GM12872 (cell line): ENCODE data around the gene TBX6.
A peak's percentile ranks its signal among the peaks of the same experiment; 100 is the strongest.

ENCODE experiments used
- TF ChIP-seq, protein P1 (sequence below): IDR thresholded peaks from 3 replicates; pipeline ENCODE4 v1.5.1; 2011; ENCODE audit warnings: low read depth, mild to moderate bottlenecking, low read length, moderate library complexity; ENCODE audit not compliant: insufficient read depth

The TBX6 gene

DNA sequence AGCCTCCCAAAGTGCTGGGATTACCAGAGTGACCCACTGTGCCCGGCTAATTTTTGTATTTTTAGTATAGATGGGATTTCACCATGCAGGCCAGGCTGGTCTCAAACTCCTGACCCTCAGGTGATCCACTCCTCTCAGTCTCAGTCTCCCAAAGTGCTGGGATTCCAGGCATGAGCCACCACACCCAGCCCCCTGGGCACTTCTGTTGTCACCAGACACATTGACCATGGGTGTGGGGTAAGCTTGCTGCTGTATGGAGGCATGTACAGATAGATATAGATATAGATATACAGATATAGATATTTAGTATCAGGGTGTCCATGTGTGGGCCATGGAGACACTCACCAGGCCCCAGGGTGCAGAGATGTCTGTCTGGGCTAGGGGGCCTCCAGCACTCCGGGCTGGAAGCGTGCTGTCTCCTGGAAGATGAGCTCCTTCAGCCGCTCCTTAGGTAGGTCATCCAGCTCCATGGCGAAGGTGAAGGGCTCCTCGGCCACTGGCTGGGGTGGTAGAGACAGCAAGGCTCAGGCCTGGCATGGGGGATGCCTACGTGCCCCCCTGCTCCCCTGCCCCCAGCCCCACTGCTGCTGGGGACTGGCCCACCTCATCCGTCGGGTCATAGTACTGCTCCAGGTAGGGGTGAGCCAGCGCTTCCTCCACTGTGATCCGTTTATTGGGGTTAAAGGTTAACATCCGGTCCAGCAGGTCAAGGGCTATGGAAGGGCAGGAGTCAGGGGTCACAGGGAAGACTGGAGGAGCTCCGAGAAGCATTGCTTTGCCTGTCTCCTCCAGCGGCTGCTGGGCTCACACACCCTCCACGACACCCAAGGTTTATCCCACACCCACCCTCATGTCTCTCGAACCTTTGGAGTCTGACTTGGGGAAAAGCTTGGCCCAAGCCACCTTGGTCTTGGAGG, 24.8 kb upstream of the TBX6 start:
- TF ChIP-seq, protein P1, sequence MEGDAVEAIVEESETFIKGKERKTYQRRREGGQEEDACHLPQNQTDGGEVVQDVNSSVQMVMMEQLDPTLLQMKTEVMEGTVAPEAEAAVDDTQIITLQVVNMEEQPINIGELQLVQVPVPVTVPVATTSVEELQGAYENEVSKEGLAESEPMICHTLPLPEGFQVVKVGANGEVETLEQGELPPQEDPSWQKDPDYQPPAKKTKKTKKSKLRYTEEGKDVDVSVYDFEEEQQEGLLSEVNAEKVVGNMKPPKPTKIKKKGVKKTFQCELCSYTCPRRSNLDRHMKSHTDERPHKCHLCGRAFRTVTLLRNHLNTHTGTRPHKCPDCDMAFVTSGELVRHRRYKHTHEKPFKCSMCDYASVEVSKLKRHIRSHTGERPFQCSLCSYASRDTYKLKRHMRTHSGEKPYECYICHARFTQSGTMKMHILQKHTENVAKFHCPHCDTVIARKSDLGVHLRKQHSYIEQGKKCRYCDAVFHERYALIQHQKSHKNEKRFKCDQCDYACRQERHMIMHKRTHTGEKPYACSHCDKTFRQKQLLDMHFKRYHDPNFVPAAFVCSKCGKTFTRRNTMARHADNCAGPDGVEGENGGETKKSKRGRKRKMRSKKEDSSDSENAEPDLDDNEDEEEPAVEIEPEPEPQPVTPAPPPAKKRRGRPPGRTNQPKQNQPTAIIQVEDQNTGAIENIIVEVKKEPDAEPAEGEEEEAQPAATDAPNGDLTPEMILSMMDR: no peak

DNA sequence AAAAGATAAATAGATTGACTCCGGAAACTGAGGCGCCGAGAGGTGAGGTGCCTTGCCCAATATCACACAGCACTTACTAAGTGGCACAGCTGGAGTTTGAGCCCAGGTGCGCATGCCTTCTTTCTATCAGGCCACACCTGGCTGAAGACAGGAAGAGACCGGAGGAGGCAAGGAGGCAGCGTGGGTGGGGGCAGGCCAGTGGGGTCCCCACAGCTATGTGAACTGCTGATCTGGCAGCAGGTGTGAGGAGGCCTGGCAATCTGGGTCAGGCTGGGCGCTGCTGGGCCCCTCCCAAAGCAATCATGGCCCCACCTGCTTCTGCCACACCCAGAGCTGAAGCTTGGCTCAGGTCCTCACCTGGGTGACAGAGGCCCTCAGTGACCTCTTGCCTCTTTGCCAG, 23.5 kb upstream of the TBX6 start:
- TF ChIP-seq, protein P1: no peak

- TF ChIP-seq, protein P1: no peak
These were observed 22.7 kb upstream of the TBX6 start for GRCh38 chr16:30114411-30114810.

DNA sequence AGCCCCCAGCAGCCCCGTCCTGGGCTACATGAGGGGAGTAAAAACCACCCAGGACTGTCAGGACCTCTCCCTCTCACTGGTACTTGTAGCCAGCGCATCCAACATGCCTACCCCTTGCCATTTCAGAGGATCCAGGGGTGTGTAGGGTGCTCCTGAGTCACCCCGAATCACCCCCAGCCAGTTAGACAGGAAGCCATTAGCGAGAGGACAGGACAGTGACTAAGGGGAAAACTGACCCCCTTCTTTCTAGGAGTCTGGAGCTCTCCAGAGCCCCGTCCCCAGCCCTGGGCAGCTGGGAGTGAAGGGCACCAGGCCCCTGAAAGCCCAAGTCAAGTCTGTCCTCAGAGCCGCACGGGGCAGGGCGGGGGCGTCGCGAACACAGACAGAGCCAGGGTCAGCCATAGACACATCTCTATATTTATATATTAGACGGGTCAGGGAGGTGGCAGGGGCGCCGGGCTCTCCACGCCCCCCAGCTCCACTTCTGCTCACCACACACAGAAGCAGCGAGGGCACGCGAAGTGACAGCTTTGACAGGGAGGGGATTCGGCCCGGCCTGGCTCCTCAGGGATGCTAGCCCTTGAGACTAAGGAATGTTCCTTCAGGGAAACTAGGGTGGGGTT, 22.1 kb upstream of the TBX6 start:
- TF ChIP-seq, protein P1: no peak

GRCh38 chr16:30113031-30113710, 21.4 kb upstream of the TBX6 start, which contains the start of gene GDPD3:
GDPD3 (minus strand) TSS chr16:30113537; CDS start chr16:30113478, 59 bp downstream.
- TF ChIP-seq, protein P1: no peak

GRCh38 chr16:30112197-30113030, 20.7 kb upstream of the TBX6 start:
- TF ChIP-seq, protein P1: peak; percentile 87
